OCI-LY3 (cell line): ENCODE data around the gene POFUT2.

Source experiments
- EZH2phosphoT487 ChIP-seq: fragments of 200-600 bp; shearing (Covaris generic); IDR thresholded peaks from 2 replicates; pipeline ENCODE4 v1.6.1; 2018; ENCODE audit warnings: antibody characterized with exemption, mixed run types, low read depth
- TF ChIP-seq, protein P1 (sequence below): fragments of 200-600, 300-600 bp; sonication (generic); IDR thresholded peaks from 2 replicates; pipeline ENCODE4 v1.5.1; 2014; ENCODE audit warnings: antibody characterized with exemption, low read length, low read depth

- TF ChIP-seq, protein P1, sequence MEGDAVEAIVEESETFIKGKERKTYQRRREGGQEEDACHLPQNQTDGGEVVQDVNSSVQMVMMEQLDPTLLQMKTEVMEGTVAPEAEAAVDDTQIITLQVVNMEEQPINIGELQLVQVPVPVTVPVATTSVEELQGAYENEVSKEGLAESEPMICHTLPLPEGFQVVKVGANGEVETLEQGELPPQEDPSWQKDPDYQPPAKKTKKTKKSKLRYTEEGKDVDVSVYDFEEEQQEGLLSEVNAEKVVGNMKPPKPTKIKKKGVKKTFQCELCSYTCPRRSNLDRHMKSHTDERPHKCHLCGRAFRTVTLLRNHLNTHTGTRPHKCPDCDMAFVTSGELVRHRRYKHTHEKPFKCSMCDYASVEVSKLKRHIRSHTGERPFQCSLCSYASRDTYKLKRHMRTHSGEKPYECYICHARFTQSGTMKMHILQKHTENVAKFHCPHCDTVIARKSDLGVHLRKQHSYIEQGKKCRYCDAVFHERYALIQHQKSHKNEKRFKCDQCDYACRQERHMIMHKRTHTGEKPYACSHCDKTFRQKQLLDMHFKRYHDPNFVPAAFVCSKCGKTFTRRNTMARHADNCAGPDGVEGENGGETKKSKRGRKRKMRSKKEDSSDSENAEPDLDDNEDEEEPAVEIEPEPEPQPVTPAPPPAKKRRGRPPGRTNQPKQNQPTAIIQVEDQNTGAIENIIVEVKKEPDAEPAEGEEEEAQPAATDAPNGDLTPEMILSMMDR = no peak
- no peak for TF ChIP-seq EZH2phosphoT487
These were observed 41.8 kb upstream of the POFUT2 start for GRCh38 chr21:45329261-45330074.
